ENCODE measurements around the gene ENTHD1.
A peak's percentile ranks its signal among the peaks of the same experiment; 100 is the strongest.

ENTHD1 gene

DNA sequence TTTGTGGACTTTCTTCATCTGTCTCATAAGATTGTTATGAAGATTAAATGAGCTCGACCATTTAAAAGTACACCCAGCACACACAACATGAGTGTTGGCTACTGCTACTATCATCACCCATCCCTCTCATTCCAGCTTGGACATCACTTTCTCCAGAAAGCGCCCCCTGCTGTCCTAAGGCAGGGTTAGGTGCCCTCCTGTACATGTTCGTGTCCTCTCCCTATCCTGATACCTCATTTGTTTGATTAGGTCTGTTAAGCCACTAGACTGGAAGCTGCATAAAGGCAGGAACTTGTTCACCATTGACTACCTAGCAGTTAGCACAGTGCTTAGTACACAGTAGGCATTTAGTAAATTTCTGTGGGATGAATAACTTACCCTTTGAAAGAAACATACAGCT is 85.5 kb downstream of the ENTHD1 start:
- Histone ChIP-seq H3K27ac (ENCODE audit: extremely low read depth, low read depth, low read length) (no peak overlapping the region), H3K36me3 (ENCODE audit: control insufficient read depth in 2 of 2, insufficient read depth in 1 of 2, low read length in 2 of 2) (no peaks in the 10 kb centered on the region), H3K4me3 (ENCODE audit: low read depth, low read length) (no peak overlapping the region), H3K4me1 (ENCODE audit: control insufficient read depth, insufficient read depth, low read length) (no peaks in the 10 kb centered on the region), H3K9me3 (ENCODE audit: control insufficient read depth, insufficient read depth, low read depth, low read length) (no peaks in the 10 kb centered on the region)
- ChIA-PET POLR2A (no interaction called here), CTCF (interaction anchor here (0.6 to 2.1 kb wide), 42 partner anchors 9 to 1460 kb away, joined by 3 to 10 read pairs (median 3); no protein-coding TSS in a partner anchor)
- TF ChIP-seq ZFHX2 (tag by site-specific recombination; conservative IDR thresholded peaks at IDR 0.05), result no peak
- TF ChIP-seq, protein P1, sequence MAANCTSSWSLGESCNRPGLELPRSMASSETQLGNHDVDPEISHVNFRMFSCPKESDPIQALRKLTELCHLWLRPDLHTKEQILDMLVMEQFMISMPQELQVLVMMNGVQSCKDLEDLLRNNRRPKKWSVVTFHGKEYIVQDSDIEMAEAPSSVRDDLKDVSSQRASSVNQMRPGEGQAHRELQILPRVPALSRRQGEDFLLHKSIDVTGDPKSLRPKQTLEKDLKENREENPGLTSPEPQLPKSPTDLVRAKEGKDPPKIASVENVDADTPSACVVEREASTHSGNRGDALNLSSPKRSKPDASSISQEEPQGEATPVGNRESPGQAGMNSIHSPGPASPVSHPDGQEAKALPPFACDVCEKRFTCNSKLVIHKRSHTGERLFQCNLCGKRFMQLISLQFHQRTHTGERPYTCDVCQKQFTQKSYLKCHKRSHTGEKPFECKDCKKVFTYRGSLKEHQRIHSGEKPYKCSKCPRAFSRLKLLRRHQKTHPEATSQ (tag by site-specific recombination; IDR thresholded peaks at IDR 0.05), result no peak
- no peak for TF ChIP-seq ZNF184 (tag by site-specific recombination; IDR thresholded peaks at IDR 0.05)
- no peak for TF ChIP-seq SP3 (tag by site-specific recombination; IDR thresholded peaks at IDR 0.05)
- 0 out of 2 replicates have a peak, but pooled peaks have one; percentile 22 for TF ChIP-seq ZNF654 (tag by site-specific recombination; IDR thresholded peaks at IDR 0.05; ENCODE audit: low read depth)

DNA sequence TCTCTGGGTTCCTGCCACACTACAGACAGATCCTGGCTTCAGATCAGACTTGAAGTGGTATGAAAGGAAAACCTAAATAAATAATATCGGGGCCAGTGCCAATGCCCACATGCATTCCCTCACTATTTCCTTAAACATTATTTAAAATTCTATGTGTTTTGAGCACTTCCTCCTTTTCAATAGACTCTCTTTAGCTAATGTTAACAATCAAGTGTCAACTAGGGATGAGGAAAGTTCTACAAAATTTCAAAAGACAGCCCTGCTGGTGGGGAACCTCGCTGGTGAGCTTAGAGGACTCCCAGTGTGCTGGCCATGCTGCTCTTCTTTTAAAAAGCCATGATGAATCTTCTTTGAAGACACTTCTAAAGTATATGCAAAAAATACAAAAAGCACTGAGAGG is 87.5 kb downstream of the ENTHD1 start:
- POLR2A ChIA-PET, result no interaction called here
- H3K4me3 ChIP-seq (ENCODE audit: low read depth, low read length), result no peak overlapping the region
- CTCF ChIA-PET, result interaction anchor here (0.6 to 3.3 kb wide), 11 partner anchors 8 to 271 kb away, joined by 3 to 15 read pairs (median 3); no protein-coding TSS in a partner anchor
- H3K36me3 ChIP-seq (ENCODE audit: control insufficient read depth in 2 of 2, insufficient read depth in 1 of 2, low read length in 2 of 2), result no peaks in the 10 kb centered on the region
- peaks cover 3% of the 10 kb centered on the region; the same call in 1 of the 2 replicates for H3K4me1 ChIP-seq (ENCODE audit: control insufficient read depth, insufficient read depth, low read length)
- no peak for TF ChIP-seq ZNF248 (tag by site-specific recombination; IDR thresholded peaks at IDR 0.05)
- no peak for TF ChIP-seq ZNF239 (tag by site-specific recombination; IDR thresholded peaks at IDR 0.05)
- no peak for TF ChIP-seq ZBTB26 (tag by site-specific recombination; optimal IDR thresholded peaks at IDR 0.05)
- TF ChIP-seq ZNF580 (tag by site-specific recombination; IDR thresholded peaks at IDR 0.05), result no peak
- TF ChIP-seq, protein P2, sequence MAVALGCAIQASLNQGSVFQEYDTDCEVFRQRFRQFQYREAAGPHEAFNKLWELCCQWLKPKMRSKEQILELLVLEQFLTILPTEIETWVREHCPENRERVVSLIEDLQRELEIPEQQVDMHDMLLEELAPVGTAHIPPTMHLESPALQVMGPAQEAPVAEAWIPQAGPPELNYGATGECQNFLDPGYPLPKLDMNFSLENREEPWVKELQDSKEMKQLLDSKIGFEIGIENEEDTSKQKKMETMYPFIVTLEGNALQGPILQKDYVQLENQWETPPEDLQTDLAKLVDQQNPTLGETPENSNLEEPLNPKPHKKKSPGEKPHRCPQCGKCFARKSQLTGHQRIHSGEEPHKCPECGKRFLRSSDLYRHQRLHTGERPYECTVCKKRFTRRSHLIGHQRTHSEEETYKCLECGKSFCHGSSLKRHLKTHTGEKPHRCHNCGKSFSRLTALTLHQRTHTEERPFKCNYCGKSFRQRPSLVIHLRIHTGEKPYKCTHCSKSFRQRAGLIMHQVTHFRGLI (tag by site-specific recombination; IDR thresholded peaks at IDR 0.05), result no peak
- TF ChIP-seq MYNN (tag by site-specific recombination; IDR thresholded peaks at IDR 0.05; ENCODE audit: borderline replicate concordance), result no peak
- TF ChIP-seq ZNF138 (tag by site-specific recombination; IDR thresholded peaks at IDR 0.05; ENCODE audit: borderline replicate concordance), result no peak
- no peak for TF ChIP-seq ZNF629 (tag by site-specific recombination; IDR thresholded peaks at IDR 0.05)
- no peak for TF ChIP-seq SP7 (tag by site-specific recombination; IDR thresholded peaks at IDR 0.05)
- no peak for TF ChIP-seq ZNF792 (tag by site-specific recombination; IDR thresholded peaks at IDR 0.05)
- TF ChIP-seq ZNF112 (tag by site-specific recombination; IDR thresholded peaks at IDR 0.05), result no peak
- no peak for TF ChIP-seq ZNF148 (tag by site-specific recombination; IDR thresholded peaks at IDR 0.05; ENCODE audit: borderline replicate concordance)
- TF ChIP-seq, protein P3, sequence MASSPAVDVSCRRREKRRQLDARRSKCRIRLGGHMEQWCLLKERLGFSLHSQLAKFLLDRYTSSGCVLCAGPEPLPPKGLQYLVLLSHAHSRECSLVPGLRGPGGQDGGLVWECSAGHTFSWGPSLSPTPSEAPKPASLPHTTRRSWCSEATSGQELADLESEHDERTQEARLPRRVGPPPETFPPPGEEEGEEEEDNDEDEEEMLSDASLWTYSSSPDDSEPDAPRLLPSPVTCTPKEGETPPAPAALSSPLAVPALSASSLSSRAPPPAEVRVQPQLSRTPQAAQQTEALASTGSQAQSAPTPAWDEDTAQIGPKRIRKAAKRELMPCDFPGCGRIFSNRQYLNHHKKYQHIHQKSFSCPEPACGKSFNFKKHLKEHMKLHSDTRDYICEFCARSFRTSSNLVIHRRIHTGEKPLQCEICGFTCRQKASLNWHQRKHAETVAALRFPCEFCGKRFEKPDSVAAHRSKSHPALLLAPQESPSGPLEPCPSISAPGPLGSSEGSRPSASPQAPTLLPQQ (tag by site-specific recombination; IDR thresholded peaks at IDR 0.05), result no peak
- no peak for TF ChIP-seq ZBTB7A (tag by site-specific recombination; IDR thresholded peaks at IDR 0.05; ENCODE audit: low read depth)
- no peak for TF ChIP-seq ZNF354C (tag by site-specific recombination; IDR thresholded peaks at IDR 0.05; ENCODE audit: borderline replicate concordance, low read depth)
- TF ChIP-seq, protein P4, sequence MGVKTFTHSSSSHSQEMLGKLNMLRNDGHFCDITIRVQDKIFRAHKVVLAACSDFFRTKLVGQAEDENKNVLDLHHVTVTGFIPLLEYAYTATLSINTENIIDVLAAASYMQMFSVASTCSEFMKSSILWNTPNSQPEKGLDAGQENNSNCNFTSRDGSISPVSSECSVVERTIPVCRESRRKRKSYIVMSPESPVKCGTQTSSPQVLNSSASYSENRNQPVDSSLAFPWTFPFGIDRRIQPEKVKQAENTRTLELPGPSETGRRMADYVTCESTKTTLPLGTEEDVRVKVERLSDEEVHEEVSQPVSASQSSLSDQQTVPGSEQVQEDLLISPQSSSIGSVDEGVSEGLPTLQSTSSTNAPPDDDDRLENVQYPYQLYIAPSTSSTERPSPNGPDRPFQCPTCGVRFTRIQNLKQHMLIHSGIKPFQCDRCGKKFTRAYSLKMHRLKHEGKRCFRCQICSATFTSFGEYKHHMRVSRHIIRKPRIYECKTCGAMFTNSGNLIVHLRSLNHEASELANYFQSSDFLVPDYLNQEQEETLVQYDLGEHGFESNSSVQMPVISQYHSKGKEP (tag by site-specific recombination; IDR thresholded peaks at IDR 0.05), result no peak
- no peak for TF ChIP-seq ZNF600 (tag by site-specific recombination; IDR thresholded peaks at IDR 0.05)
- H3K27ac ChIP-seq (ENCODE audit: extremely low read depth, low read depth, low read length), result no peak overlapping the region
- H3K9me3 ChIP-seq (ENCODE audit: control insufficient read depth, insufficient read depth, low read depth, low read length), result no peaks in the 10 kb centered on the region
